ENCODE data around the gene ADAMTS17. TPM values are rescaled to one million over a fixed set of nuclear protein-coding genes. Genes with fewer than 3 reads are reported as not detected.

ADAMTS17 gene
- total RNA-seq, 1 experiment from 2014 or later = 1.6 TPM

DNA sequence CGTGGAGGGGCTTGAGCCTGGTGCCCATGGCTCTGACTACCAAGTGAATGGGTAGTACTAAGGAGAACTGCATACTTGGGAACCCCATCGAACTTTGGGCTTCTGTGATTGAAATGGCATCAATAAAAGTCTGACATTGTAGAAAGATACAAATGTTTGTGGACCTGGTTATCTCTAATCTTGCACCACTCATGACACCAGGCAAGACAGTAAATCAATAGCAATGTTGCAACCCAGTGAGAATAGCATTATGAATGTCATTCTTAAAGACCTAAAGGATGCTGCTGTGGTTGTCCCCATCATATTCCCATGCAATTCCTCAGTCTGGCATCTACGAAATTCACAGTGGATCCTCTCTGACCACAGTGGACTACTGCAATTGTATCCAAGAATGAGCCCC is 375.0 kb downstream of the ADAMTS17 start:
- ChIA-PET CTCF (no interaction called here), POLR2A (no interaction called here)
- BruUV-seq (replicated peaks) = no TSS peak
- Histone ChIP-seq H3K36me3 (ENCODE audit: control insufficient read depth, insufficient read depth, low read length) (no peaks in the 10 kb centered on the region), H3K27me3 (ENCODE audit: control insufficient read depth, insufficient read depth, low read length) (no peaks in the 10 kb centered on the region), H3K27ac (ENCODE audit: low read length) (no peak overlapping the region), H3K4me1 (ENCODE audit: control insufficient read depth, insufficient read depth, low read length) (no peaks in the 10 kb centered on the region), H3K9me3 (ENCODE audit: control insufficient read depth, insufficient read depth, low read depth, low read length) (no peaks in the 10 kb centered on the region), H3K4me3 (ENCODE audit: low read depth in 2 of 2, low read length in 2 of 2) (no peak overlapping the region)
- in situ Hi-C loops (cut with HindIII; ENCODE audit: low pct_unique_long_range_greater_than_20kb, low sequenced_read_pairs) (no loop called here), intact Hi-C loops (cut with micrococcal nuclease; ENCODE audit: unreplicated experiment) (no loop called here)
- DNase-seq (ENCODE audit: low read depth, low spot score) = no peak
- ATAC-seq = no peak
- TF ChIP-seq REST (IDR thresholded peaks at IDR 0.05; ENCODE audit: insufficient read depth in 1 of 2, low read depth in 2 of 2, low read length in 1 of 2) (no peak), TCF7L2 (IDR thresholded peaks at IDR 0.05; ENCODE audit: low read depth, low read length) (no peak), SIN3A (IDR thresholded peaks at IDR 0.05; ENCODE audit: borderline replicate concordance, insufficient read depth, low read depth, low read length) (no peak), POLR2AphosphoS5 (IDR thresholded peaks at IDR 0.05; ENCODE audit: low read depth, low read length) (no peak)
- TF ChIP-seq, protein P1, sequence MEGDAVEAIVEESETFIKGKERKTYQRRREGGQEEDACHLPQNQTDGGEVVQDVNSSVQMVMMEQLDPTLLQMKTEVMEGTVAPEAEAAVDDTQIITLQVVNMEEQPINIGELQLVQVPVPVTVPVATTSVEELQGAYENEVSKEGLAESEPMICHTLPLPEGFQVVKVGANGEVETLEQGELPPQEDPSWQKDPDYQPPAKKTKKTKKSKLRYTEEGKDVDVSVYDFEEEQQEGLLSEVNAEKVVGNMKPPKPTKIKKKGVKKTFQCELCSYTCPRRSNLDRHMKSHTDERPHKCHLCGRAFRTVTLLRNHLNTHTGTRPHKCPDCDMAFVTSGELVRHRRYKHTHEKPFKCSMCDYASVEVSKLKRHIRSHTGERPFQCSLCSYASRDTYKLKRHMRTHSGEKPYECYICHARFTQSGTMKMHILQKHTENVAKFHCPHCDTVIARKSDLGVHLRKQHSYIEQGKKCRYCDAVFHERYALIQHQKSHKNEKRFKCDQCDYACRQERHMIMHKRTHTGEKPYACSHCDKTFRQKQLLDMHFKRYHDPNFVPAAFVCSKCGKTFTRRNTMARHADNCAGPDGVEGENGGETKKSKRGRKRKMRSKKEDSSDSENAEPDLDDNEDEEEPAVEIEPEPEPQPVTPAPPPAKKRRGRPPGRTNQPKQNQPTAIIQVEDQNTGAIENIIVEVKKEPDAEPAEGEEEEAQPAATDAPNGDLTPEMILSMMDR (IDR thresholded peaks at IDR 0.05) = no peak

- TF ChIP-seq REST (IDR thresholded peaks at IDR 0.05; ENCODE audit: insufficient read depth in 1 of 2, low read depth in 2 of 2, low read length in 1 of 2) (no peak), POLR2AphosphoS5 (IDR thresholded peaks at IDR 0.05; ENCODE audit: low read depth, low read length) (no peak), TCF7L2 (IDR thresholded peaks at IDR 0.05; ENCODE audit: low read depth, low read length) (no peak), SIN3A (IDR thresholded peaks at IDR 0.05; ENCODE audit: borderline replicate concordance, insufficient read depth, low read depth, low read length) (no peak)
- TF ChIP-seq, protein P1 (IDR thresholded peaks at IDR 0.05) = no peak
- no peak for DNase-seq (ENCODE audit: low read depth, low spot score)
- ATAC-seq = no peak
- Histone ChIP-seq H3K4me3 (ENCODE audit: low read depth in 2 of 2, low read length in 2 of 2) (no peak overlapping the region), H3K27ac (ENCODE audit: low read length) (no peak overlapping the region), H3K4me1 (ENCODE audit: control insufficient read depth, insufficient read depth, low read length) (no peaks in the 10 kb centered on the region), H3K36me3 (ENCODE audit: control insufficient read depth, insufficient read depth, low read length) (no peaks in the 10 kb centered on the region), H3K27me3 (ENCODE audit: control insufficient read depth, insufficient read depth, low read length) (no peaks in the 10 kb centered on the region), H3K9me3 (ENCODE audit: control insufficient read depth, insufficient read depth, low read depth, low read length) (no peaks in the 10 kb centered on the region)
- intact Hi-C loops (cut with micrococcal nuclease; ENCODE audit: unreplicated experiment) = no loop called here
- in situ Hi-C loops (cut with HindIII; ENCODE audit: low pct_unique_long_range_greater_than_20kb, low sequenced_read_pairs) = no loop called here
- CTCF ChIA-PET = no interaction called here
- BruUV-seq (replicated peaks) = no TSS peak
- POLR2A ChIA-PET = no interaction called here
Observed at GRCh38 chr15:99965376-99965775, 376.4 kb downstream of the ADAMTS17 start.
